Endothelial cell (in vitro differentiated cells): Measurements from ENCODE around the gene CISD1. TPM values are rescaled to one million over a fixed set of nuclear protein-coding genes. Genes with fewer than 3 reads are reported as not detected.
"Not testable (repeated sequence)": the region's sequence is repeated elsewhere in the genome, so short reads cannot be mapped to it uniquely, and the experiment has no call there.

Experiments
- DNase-seq: peaks from one replicate; pipeline ENCODE4 v3.0.0; 2021; ENCODE audit warnings: low spot score
- H3K27ac Mint-ChIP-seq: one replicate; pipeline ENCODE4 v1.8.0; 2021; ENCODE audit warnings: mixed read lengths, inconsistent platforms; ENCODE audit not compliant: unreplicated experiment
- H3K27me3 Mint-ChIP-seq: one replicate; pipeline ENCODE4 v1.8.0; 2021; ENCODE audit warnings: mild to moderate bottlenecking, moderate library complexity, mixed read lengths, inconsistent platforms; ENCODE audit not compliant: unreplicated experiment
- H3K36me3 Mint-ChIP-seq: one replicate; pipeline ENCODE4 v1.8.0; 2021; ENCODE audit warnings: mild to moderate bottlenecking, low read depth, mixed read lengths, inconsistent platforms; ENCODE audit not compliant: unreplicated experiment
- H3K4me1 Mint-ChIP-seq: one replicate; pipeline ENCODE4 v1.8.0; 2021; ENCODE audit warnings: mild to moderate bottlenecking, mixed read lengths, inconsistent platforms; ENCODE audit not compliant: unreplicated experiment
- H3K4me3 Mint-ChIP-seq: one replicate; pipeline ENCODE4 v1.8.0; 2021; ENCODE audit warnings: mild to moderate bottlenecking, mixed read lengths, inconsistent platforms; ENCODE audit not compliant: unreplicated experiment
- H3K9me3 Mint-ChIP-seq: one replicate; pipeline ENCODE4 v1.8.0; 2021; ENCODE audit warnings: mixed read lengths, inconsistent platforms; ENCODE audit not compliant: unreplicated experiment
- CTCF ChIP-seq: fragments of 200-600 bp; sonication (generic); IDR thresholded peaks from one replicate; pipeline ENCODE4 v1.5.0; 2021; ENCODE audit warnings: antibody characterized with exemption; ENCODE audit not compliant: unreplicated experiment
- long read RNA-seq: library from polyadenylated mRNA; unstranded; transcript quantifications from one replicate; pipeline ENCODE4 v2.0.0, GENCODE V29; 2020; ENCODE audit not compliant: unreplicated experiment
- total RNA-seq: library from RNA; stranded (reverse); fragmentation: NEBNext Ultra II Directional; extraction: Animal tissue kit (Norgen Biotek cat#: 25700); gene quantifications from one replicate; pipeline ENCODE4 v1.2.1, GENCODE V29; 2021; ENCODE audit not compliant: unreplicated experiment

CISD1 gene
- total RNA-seq = 38.1 TPM
- long read RNA-seq, transcript CISD1-201 (3 exons, 2,479 nt) = major isoform, 32 of 35 reads
- long read RNA-seq, partial matches to known transcripts = 3 of 35 reads
- long read RNA-seq, other reads (novel, unspliced or antisense) = 0 of 35 reads

DNA sequence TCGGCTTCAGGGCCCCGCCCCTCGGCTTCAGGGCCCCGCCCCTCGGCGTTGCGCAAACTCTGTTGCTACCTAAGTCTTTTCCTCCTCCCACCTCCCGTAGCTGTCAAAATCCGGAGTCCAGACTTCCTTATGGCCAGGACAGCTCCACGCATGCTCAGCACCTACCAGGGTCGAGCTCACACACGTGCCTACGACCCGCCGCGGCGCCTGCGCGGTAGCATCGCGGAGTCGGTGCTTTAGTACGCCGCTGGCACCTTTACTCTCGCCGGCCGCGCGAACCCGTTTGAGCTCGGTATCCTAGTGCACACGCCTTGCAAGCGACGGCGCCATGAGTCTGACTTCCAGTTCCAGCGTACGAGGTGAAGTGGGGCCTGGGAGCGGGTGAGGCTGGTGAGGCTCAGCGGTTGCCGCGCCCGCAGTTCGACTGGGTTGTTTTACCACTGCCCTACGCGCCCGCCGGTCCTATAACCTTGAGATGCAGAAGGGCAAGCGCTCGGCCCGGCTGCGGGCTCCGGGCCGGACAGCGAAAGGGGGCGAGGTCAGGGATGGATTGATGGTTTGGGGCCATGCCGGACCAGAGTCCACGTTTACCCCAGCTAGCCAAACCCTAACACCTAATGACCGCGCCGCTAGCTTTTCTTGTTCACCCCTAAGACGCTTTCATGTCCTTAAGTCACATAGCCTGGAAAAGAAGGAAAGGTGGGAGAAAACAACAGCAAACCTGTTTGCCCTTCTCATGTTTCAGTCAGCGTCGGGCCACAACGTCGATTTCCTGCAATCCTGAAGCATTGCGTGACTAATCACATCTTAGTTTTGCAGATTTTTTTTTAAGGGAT lies at the start of gene CISD1:
CISD1 (plus strand) TSS at position 217 of the 836 bp plus-strand sequence; CDS start at position 329, 112 bp downstream.
- H3K9me3 Mint-ChIP-seq = no peaks in the 10 kb centered on the region
- peaks cover 8% of the 10 kb centered on the region for H3K27me3 Mint-ChIP-seq
- H3K4me3 Mint-ChIP-seq = peak within 1 kb of the TSS; percentile 96
- H3K36me3 Mint-ChIP-seq = no peaks in the 10 kb centered on the region
- TF ChIP-seq CTCF = no peak
- DNase-seq = peak; percentile 94
- H3K27ac Mint-ChIP-seq = peak within 1 kb of the TSS; percentile 94
- H3K4me1 Mint-ChIP-seq = peaks cover 17% of the 10 kb centered on the region

DNA sequence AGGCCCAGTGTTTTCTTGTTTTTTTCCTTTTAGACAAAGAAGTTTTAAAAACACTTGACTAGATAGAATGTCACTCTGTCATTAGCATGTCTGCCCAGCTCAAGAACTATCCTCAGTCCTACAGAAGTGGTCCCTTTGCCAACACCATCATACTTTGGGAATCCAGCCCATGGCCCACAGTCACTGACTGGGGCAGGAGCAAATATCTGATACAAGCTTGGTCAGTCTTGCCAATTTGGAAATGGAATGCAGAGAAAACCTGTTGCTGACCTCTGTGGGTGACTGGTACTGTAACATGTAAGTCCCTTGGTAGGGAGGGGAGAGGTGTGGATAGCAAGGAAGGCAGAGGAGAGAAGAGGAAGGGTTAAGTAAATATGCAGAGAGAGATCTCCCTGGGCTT lies 49.1 kb upstream of the CISD1 start:
- Mint-ChIP-seq H3K4me3 (no peak overlapping the region), H3K27me3 (peaks cover 2% of the 10 kb centered on the region), H3K36me3 (no peaks in the 10 kb centered on the region), H3K4me1 (peaks cover 11% of the 10 kb centered on the region), H3K9me3 (no peaks in the 10 kb centered on the region), H3K27ac (no peak overlapping the region)
- TF ChIP-seq CTCF = no peak
- DNase-seq = no peak

- DNase-seq = no peak
- H3K36me3 Mint-ChIP-seq = no peaks in the 10 kb centered on the region
- peaks cover 8% of the 10 kb centered on the region for H3K4me1 Mint-ChIP-seq
- no peak overlapping the region for H3K4me3 Mint-ChIP-seq
- no peaks in the 10 kb centered on the region for H3K27me3 Mint-ChIP-seq
- TF ChIP-seq CTCF = no peak
- H3K9me3 Mint-ChIP-seq = no peaks in the 10 kb centered on the region
- no peak overlapping the region for H3K27ac Mint-ChIP-seq
These were observed 48.1 kb upstream of the CISD1 start for GRCh38 chr10:58220769-58221451.

- H3K27ac Mint-ChIP-seq = no peak overlapping the region
These were observed 43.3 kb upstream of the CISD1 start for GRCh38 chr10:58225654-58226053.

GRCh38 chr10:58229856-58230255 lies 39.1 kb upstream of the CISD1 start:
- not testable (repeated sequence) for H3K4me1 Mint-ChIP-seq, DNase-seq, H3K27me3 Mint-ChIP-seq, H3K9me3 Mint-ChIP-seq, H3K27ac Mint-ChIP-seq
- H3K36me3 Mint-ChIP-seq = peaks cover 46% of the 10 kb centered on the region
- peak overlapping the region; percentile 20 for H3K4me3 Mint-ChIP-seq

More at GRCh38 chr10:58225654-58226053, 43.3 kb upstream of the CISD1 start:
- Mint-ChIP-seq H3K4me1 (no peaks in the 10 kb centered on the region), H3K9me3 (no peaks in the 10 kb centered on the region), H3K27me3 (no peaks in the 10 kb centered on the region), H3K36me3 (peaks cover 9% of the 10 kb centered on the region), H3K4me3 (no peak overlapping the region)
- no peak for TF ChIP-seq CTCF
- no peak for DNase-seq
